T-helper 1 cell treated with Interleukin-12 subunit alpha and Interleukin-12 subunit beta and Interleukin-4 antibody, amounts not matched to agents 30 ng/mL and 1 ng/mL, for 36 hours (primary cell): ENCODE results near the gene ADAM10. TPM values are rescaled to one million over a fixed set of nuclear protein-coding genes. Genes with fewer than 3 reads are reported as not detected.

Experiments
- intact Hi-C: fragments of 100-400 bp; cut with micrococcal nuclease; formaldehyde crosslinking; loops from one replicate; pipeline ENCODE4 v1.15.1; 2024
- total RNA-seq: library from RNA; stranded (reverse); gene quantifications from 2 replicates; pipeline ENCODE4 v1.2.3, GENCODE V29; 2022

ADAM10 gene
- total RNA-seq, 1 donor from 2014 or later = 173 TPM

GRCh38 chr15:58587486-58587885, 162.0 kb downstream of the ADAM10 start:
- intact Hi-C loops = no loop called here

GRCh38 chr15:58585693-58586443, 163.6 kb downstream of the ADAM10 start:
- intact Hi-C loops = no loop called here

- intact Hi-C loops = no loop called here
Measured at GRCh38 chr15:58584789-58585461, 164.6 kb downstream of the ADAM10 start.

- intact Hi-C loops = no loop called here
Measured at GRCh38 chr15:58583171-58583908, 166.2 kb downstream of the ADAM10 start.

GRCh38 chr15:58582160-58582559, 167.3 kb downstream of the ADAM10 start:
- intact Hi-C loops = no loop called here

- intact Hi-C loops = no loop called here
Measured at GRCh38 chr15:58576657-58577056, 172.8 kb downstream of the ADAM10 start.

GRCh38 chr15:58575045-58575786, 174.3 kb downstream of the ADAM10 start:
- intact Hi-C loops = no loop called here

GRCh38 chr15:58574631-58575030, 174.9 kb downstream of the ADAM10 start:
- intact Hi-C loops = no loop called here

GRCh38 chr15:58573270-58573669, 176.2 kb downstream of the ADAM10 start:
- intact Hi-C loops = no loop called here

GRCh38 chr15:58572521-58572920, 177.0 kb downstream of the ADAM10 start:
- intact Hi-C loops = no loop called here

GRCh38 chr15:58571491-58571890, 178.0 kb downstream of the ADAM10 start:
- intact Hi-C loops = no loop called here

- intact Hi-C loops = no loop called here
Measured at GRCh38 chr15:58569455-58569854, 180.1 kb downstream of the ADAM10 start.

GRCh38 chr15:58568157-58568571, 181.3 kb downstream of the ADAM10 start:
- intact Hi-C loops = no loop called here

GRCh38 chr15:58566029-58566428, 183.5 kb downstream of the ADAM10 start:
- intact Hi-C loops = no loop called here

- intact Hi-C loops = no loop called here
Measured at GRCh38 chr15:58565619-58566018, 183.9 kb downstream of the ADAM10 start.

- intact Hi-C loops = no loop called here
Measured at GRCh38 chr15:58564981-58565380, 184.5 kb downstream of the ADAM10 start.

GRCh38 chr15:58562135-58562534, 187.4 kb downstream of the ADAM10 start:
- intact Hi-C loops = no loop called here

GRCh38 chr15:58561321-58561720, 188.2 kb downstream of the ADAM10 start:
- intact Hi-C loops = no loop called here

GRCh38 chr15:58559904-58560588, 189.5 kb downstream of the ADAM10 start:
- intact Hi-C loops = no loop called here

GRCh38 chr15:58558777-58559176, 190.7 kb downstream of the ADAM10 start:
- intact Hi-C loops = no loop called here

- intact Hi-C loops = no loop called here
Measured at GRCh38 chr15:58556541-58556940, 193.0 kb downstream of the ADAM10 start.
